IPS DF 19.7 (cell line): ENCODE measurements around the gene RNF4.
"Not testable (repeated sequence)": the region's sequence is repeated elsewhere in the genome, so short reads cannot be mapped to it uniquely, and the experiment has no call there.

Source experiments
- DNase-seq: peaks from one replicate; pipeline ENCODE4 v3.0.0-alpha.2; 2013; ENCODE audit warnings: low read depth, low spot score

RNF4 gene

GRCh38 chr4:2526559-2526958 lies 57.7 kb downstream of the RNF4 start:
- DNase-seq = no peak

- no peak for DNase-seq
Measured at GRCh38 chr4:2534904-2535375, 66.0 kb downstream of the RNF4 start.

- DNase-seq = no peak
Measured at GRCh38 chr4:2535376-2536192, 66.7 kb downstream of the RNF4 start.

GRCh38 chr4:2536193-2537010 lies 67.5 kb downstream of the RNF4 start, which contains the start of gene FAM193A:
FAM193A (plus strand) TSS chr4:2536647; CDS start chr4:2536916, 269 bp downstream.
- DNase-seq = peak; percentile 95

GRCh38 chr4:2537011-2537830 lies 68.3 kb downstream of the RNF4 start:
- no peak for DNase-seq

- DNase-seq = not testable (repeated sequence)
Measured at GRCh38 chr4:2543580-2544191, 74.8 kb downstream of the RNF4 start.

- DNase-seq = no peak
Measured at GRCh38 chr4:2545321-2546013, 76.6 kb downstream of the RNF4 start.

- DNase-seq = no peak
Measured at GRCh38 chr4:2546286-2546823, 77.4 kb downstream of the RNF4 start.

GRCh38 chr4:2546961-2547691 lies 78.2 kb downstream of the RNF4 start:
- DNase-seq = not testable (repeated sequence)

GRCh38 chr4:2551118-2551517 lies 82.2 kb downstream of the RNF4 start:
- DNase-seq = no peak

- DNase-seq = no peak
Measured at GRCh38 chr4:2552806-2553205, 83.9 kb downstream of the RNF4 start.

- DNase-seq = no peak
Measured at GRCh38 chr4:2558301-2558700, 89.4 kb downstream of the RNF4 start.

GRCh38 chr4:2560167-2560566 lies 91.3 kb downstream of the RNF4 start:
- DNase-seq = no peak
